Measurements from ENCODE around the gene DNAH12.

- TF ChIP-seq JUN (IDR thresholded peaks at IDR 0.05) (no peak), CTCF (IDR thresholded peaks at IDR 0.05) (no peak), JUNB (IDR thresholded peaks at IDR 0.05) (no peak), POLR2A (IDR thresholded peaks at IDR 0.05; ENCODE audit: low read length) (no peak), ZNF302 (CRISPR knock-in tag; IDR thresholded peaks at IDR 0.05) (no peak), REST (IDR thresholded peaks at IDR 0.05) (no peak), RFX5 (IDR thresholded peaks at IDR 0.05) (no peak), NFE2L2 (conservative IDR thresholded peaks at IDR 0.05; ENCODE audit: low read length) (no peak), MYC (IDR thresholded peaks at IDR 0.05; ENCODE audit: borderline replicate concordance, low read length) (no peak), RAD21 (conservative IDR thresholded peaks at IDR 0.05 in 1 of 2, IDR thresholded peaks at IDR 0.05 in 1 of 2) (no peak), FOSB (CRISPR knock-in tag; IDR thresholded peaks at IDR 0.05) (no peak), ZFP36 (IDR thresholded peaks at IDR 0.05; ENCODE audit: borderline replicate concordance, partially characterized antibody) (no peak)
Measured at GRCh38 chr3:57389271-57389670, 154.9 kb downstream of the DNAH12 start.

Measured in A549 (cell line).